ENCODE measurements around the gene GCLC. TPM values are rescaled to one million over a fixed set of nuclear protein-coding genes. Genes with fewer than 3 reads are reported as not detected.

Gene GCLC
- polyA plus RNA-seq, 1 donor from 2014 or later, result 25.6 TPM

- H3K27me3 Mint-ChIP-seq, result no peaks in the 10 kb centered on the region
- no peaks in the 10 kb centered on the region for H3K9me3 Mint-ChIP-seq
- no peak overlapping the region for H3K4me3 Mint-ChIP-seq
- H3K36me3 Mint-ChIP-seq, result peaks cover 5% of the 10 kb centered on the region
- no peak overlapping the region for H3K27ac Mint-ChIP-seq
- H3K4me1 Mint-ChIP-seq, result peaks cover 6 to 18% (median 14%) of the 10 kb centered on the region in 3 donors
These were observed 21.1 kb downstream of the GCLC start for GRCh38 chr6:53523511-53524454.

- H3K27ac Mint-ChIP-seq, result peak overlapping the region in 1 of 3 donors; percentile 28
- H3K4me1 Mint-ChIP-seq, result peaks cover 0 to 10% (median 5%) of the 10 kb centered on the region in 3 donors
- no peaks in the 10 kb centered on the region for H3K9me3 Mint-ChIP-seq
- no peak overlapping the region for H3K4me3 Mint-ChIP-seq
- peaks cover 5% of the 10 kb centered on the region for H3K36me3 Mint-ChIP-seq
- H3K27me3 Mint-ChIP-seq, result no peaks in the 10 kb centered on the region
These were observed 24.5 kb downstream of the GCLC start for GRCh38 chr6:53520320-53520928.

GRCh38 chr6:53518862-53519261 is 26.0 kb downstream of the GCLC start:
- Mint-ChIP-seq H3K9me3 (no peaks in the 10 kb centered on the region), H3K36me3 (peaks cover 5% of the 10 kb centered on the region)

GRCh38 chr6:53517021-53517420 is 27.9 kb downstream of the GCLC start:
- H3K27ac Mint-ChIP-seq, result no peak overlapping the region
- no peak overlapping the region for H3K4me3 Mint-ChIP-seq
- no peaks in the 10 kb centered on the region for H3K9me3 Mint-ChIP-seq
- no peaks in the 10 kb centered on the region for H3K27me3 Mint-ChIP-seq
- H3K4me1 Mint-ChIP-seq, result peaks cover 0 to 2% (median 2%) of the 10 kb centered on the region in 3 donors
- peaks cover 5% of the 10 kb centered on the region for H3K36me3 Mint-ChIP-seq

More at GRCh38 chr6:53518862-53519261, 26.0 kb downstream of the GCLC start:
- H3K4me1 Mint-ChIP-seq, result peaks cover 0 to 5% (median 3%) of the 10 kb centered on the region in 3 donors
- H3K27me3 Mint-ChIP-seq, result no peaks in the 10 kb centered on the region
- no peak overlapping the region for H3K27ac Mint-ChIP-seq
- H3K4me3 Mint-ChIP-seq, result no peak overlapping the region

GRCh38 chr6:53514677-53515076 is 30.2 kb downstream of the GCLC start:
- Mint-ChIP-seq H3K4me3 (no peak overlapping the region), H3K36me3 (peaks cover 6% of the 10 kb centered on the region), H3K27ac (no peak overlapping the region), H3K9me3 (no peaks in the 10 kb centered on the region), H3K27me3 (no peaks in the 10 kb centered on the region), H3K4me1 (peaks cover 0 to 2% (median 0%) of the 10 kb centered on the region in 3 donors)

GRCh38 chr6:53513519-53513966 is 31.4 kb downstream of the GCLC start:
- Mint-ChIP-seq H3K36me3 (peaks cover 7% of the 10 kb centered on the region), H3K9me3 (no peaks in the 10 kb centered on the region), H3K27ac (no peak overlapping the region), H3K4me3 (no peak overlapping the region), H3K27me3 (no peaks in the 10 kb centered on the region), H3K4me1 (peaks cover 0 to 2% (median 0%) of the 10 kb centered on the region in 3 donors)

GRCh38 chr6:53513056-53513455 is 31.8 kb downstream of the GCLC start:
- Mint-ChIP-seq H3K4me3 (no peak overlapping the region), H3K9me3 (no peaks in the 10 kb centered on the region), H3K27ac (no peak overlapping the region), H3K4me1 (peaks cover 0 to 2% (median 0%) of the 10 kb centered on the region in 3 donors), H3K27me3 (no peaks in the 10 kb centered on the region), H3K36me3 (peaks cover 7% of the 10 kb centered on the region)

GRCh38 chr6:53512626-53513025 is 32.3 kb downstream of the GCLC start:
- Mint-ChIP-seq H3K27ac (no peak overlapping the region), H3K4me1 (peaks cover 0 to 2% (median 0%) of the 10 kb centered on the region in 3 donors), H3K4me3 (no peak overlapping the region), H3K27me3 (no peaks in the 10 kb centered on the region), H3K9me3 (no peaks in the 10 kb centered on the region), H3K36me3 (peaks cover 7% of the 10 kb centered on the region)

- peaks cover 7% of the 10 kb centered on the region for H3K36me3 Mint-ChIP-seq
- no peaks in the 10 kb centered on the region for H3K4me1 Mint-ChIP-seq
- no peaks in the 10 kb centered on the region for H3K9me3 Mint-ChIP-seq
- no peak overlapping the region for H3K4me3 Mint-ChIP-seq
- H3K27me3 Mint-ChIP-seq, result no peaks in the 10 kb centered on the region
- no peak overlapping the region for H3K27ac Mint-ChIP-seq
These were observed 34.2 kb downstream of the GCLC start for GRCh38 chr6:53510746-53511145.

- no peak overlapping the region for H3K27ac Mint-ChIP-seq
- H3K9me3 Mint-ChIP-seq, result no peaks in the 10 kb centered on the region
- H3K4me1 Mint-ChIP-seq, result no peaks in the 10 kb centered on the region
- H3K27me3 Mint-ChIP-seq, result no peaks in the 10 kb centered on the region
- H3K36me3 Mint-ChIP-seq, result peaks cover 11% of the 10 kb centered on the region
- no peak overlapping the region for H3K4me3 Mint-ChIP-seq
These were observed 38.0 kb downstream of the GCLC start for GRCh38 chr6:53506872-53507271.

- Mint-ChIP-seq H3K36me3 (peaks cover 4% of the 10 kb centered on the region), H3K4me1 (no peaks in the 10 kb centered on the region), H3K27me3 (no peaks in the 10 kb centered on the region), H3K27ac (no peak overlapping the region), H3K4me3 (no peak overlapping the region), H3K9me3 (no peaks in the 10 kb centered on the region)
These were observed 40.4 kb downstream of the GCLC start for GRCh38 chr6:53504512-53504911.

GRCh38 chr6:53503060-53503459 is 41.8 kb downstream of the GCLC start:
- Mint-ChIP-seq H3K27ac (no peak overlapping the region), H3K27me3 (no peaks in the 10 kb centered on the region), H3K9me3 (no peaks in the 10 kb centered on the region), H3K4me3 (no peak overlapping the region), H3K4me1 (no peaks in the 10 kb centered on the region), H3K36me3 (peaks cover 5% of the 10 kb centered on the region)

- no peaks in the 10 kb centered on the region for H3K27me3 Mint-ChIP-seq
- no peak overlapping the region for H3K27ac Mint-ChIP-seq
- H3K4me1 Mint-ChIP-seq, result no peaks in the 10 kb centered on the region
- H3K9me3 Mint-ChIP-seq, result no peaks in the 10 kb centered on the region
- no peak overlapping the region for H3K4me3 Mint-ChIP-seq
- peaks cover 5% of the 10 kb centered on the region for H3K36me3 Mint-ChIP-seq
These were observed 43.5 kb downstream of the GCLC start for GRCh38 chr6:53501432-53501831.

- no peaks in the 10 kb centered on the region for H3K27me3 Mint-ChIP-seq
- peaks cover 5% of the 10 kb centered on the region for H3K36me3 Mint-ChIP-seq
- no peaks in the 10 kb centered on the region for H3K9me3 Mint-ChIP-seq
- no peak overlapping the region for H3K27ac Mint-ChIP-seq
- no peaks in the 10 kb centered on the region for H3K4me1 Mint-ChIP-seq
- H3K4me3 Mint-ChIP-seq, result no peak overlapping the region
These were observed 44.8 kb downstream of the GCLC start for GRCh38 chr6:53500095-53500494.

GRCh38 chr6:53499094-53499493 is 45.8 kb downstream of the GCLC start:
- Mint-ChIP-seq H3K4me3 (no peak overlapping the region), H3K4me1 (no peaks in the 10 kb centered on the region), H3K27me3 (no peaks in the 10 kb centered on the region), H3K36me3 (peaks cover 1% of the 10 kb centered on the region), H3K9me3 (no peaks in the 10 kb centered on the region), H3K27ac (no peak overlapping the region)
